ENCODE measurements around the gene LRCH4. TPM values are rescaled to one million over a fixed set of nuclear protein-coding genes. Genes with fewer than 3 reads are reported as not detected.

Gene LRCH4
- total RNA-seq, 6 donors from 2014 or later: 88.5 to 493 (median 121) TPM

DNA sequence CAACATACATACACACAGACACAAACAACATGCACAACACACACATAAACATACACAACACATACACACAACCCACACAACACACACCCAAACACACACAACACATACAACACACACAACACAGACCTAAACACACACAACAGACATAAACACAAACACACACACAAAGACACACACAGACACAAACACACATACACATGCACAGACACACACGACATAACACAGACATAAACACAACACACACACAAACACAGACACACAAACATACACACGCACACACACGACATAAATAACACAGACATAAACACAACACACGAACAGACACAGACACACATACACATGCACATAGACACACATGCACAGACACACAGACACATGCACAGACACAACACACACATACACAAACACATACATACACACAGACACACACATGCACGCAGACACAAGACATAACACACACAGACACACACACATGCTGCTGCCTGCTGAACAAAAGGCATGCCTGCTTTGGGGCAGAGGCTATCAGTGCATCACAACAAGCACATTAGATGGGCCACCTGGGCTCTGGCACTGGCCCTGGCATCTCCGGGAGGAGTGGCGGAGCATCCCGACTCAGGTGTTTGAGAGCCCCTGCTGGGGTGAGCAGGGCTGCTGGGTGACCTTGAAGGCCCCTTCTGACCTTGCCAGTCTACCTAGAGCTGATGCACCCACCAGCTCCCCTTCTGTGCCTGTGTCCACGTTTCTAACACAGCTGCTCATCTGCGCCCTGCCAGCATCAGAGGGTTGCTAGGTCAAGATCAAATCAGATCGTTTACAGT lies 5.3 kb downstream of the LRCH4 start:
- Histone ChIP-seq H3K4me3 (no peak overlapping the region), H3K4me1 (peaks cover 34 to 48% (median 37%) of the 10 kb centered on the region in 4 donors), H3K27me3 (no peaks in the 10 kb centered on the region), H3K9me3 (no peaks in the 10 kb centered on the region), H3K27ac (no peak overlapping the region), H3K36me3 (peaks cover 46 to 69% (median 64%) of the 10 kb centered on the region in 4 donors)
- TF ChIP-seq, protein P1, sequence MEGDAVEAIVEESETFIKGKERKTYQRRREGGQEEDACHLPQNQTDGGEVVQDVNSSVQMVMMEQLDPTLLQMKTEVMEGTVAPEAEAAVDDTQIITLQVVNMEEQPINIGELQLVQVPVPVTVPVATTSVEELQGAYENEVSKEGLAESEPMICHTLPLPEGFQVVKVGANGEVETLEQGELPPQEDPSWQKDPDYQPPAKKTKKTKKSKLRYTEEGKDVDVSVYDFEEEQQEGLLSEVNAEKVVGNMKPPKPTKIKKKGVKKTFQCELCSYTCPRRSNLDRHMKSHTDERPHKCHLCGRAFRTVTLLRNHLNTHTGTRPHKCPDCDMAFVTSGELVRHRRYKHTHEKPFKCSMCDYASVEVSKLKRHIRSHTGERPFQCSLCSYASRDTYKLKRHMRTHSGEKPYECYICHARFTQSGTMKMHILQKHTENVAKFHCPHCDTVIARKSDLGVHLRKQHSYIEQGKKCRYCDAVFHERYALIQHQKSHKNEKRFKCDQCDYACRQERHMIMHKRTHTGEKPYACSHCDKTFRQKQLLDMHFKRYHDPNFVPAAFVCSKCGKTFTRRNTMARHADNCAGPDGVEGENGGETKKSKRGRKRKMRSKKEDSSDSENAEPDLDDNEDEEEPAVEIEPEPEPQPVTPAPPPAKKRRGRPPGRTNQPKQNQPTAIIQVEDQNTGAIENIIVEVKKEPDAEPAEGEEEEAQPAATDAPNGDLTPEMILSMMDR (IDR thresholded peaks at IDR 0.05): no peak
- TF ChIP-seq POLR2AphosphoS5 (IDR thresholded peaks at IDR 0.05): no peak
- WGBS, 2 donors: 83 to 88% methylated on average over 8 to 11 of the region's 11 CpGs
- ATAC-seq (ENCODE audit: low FRiP score in 2 of 2): no peak
- DNase-seq: no peak

DNA sequence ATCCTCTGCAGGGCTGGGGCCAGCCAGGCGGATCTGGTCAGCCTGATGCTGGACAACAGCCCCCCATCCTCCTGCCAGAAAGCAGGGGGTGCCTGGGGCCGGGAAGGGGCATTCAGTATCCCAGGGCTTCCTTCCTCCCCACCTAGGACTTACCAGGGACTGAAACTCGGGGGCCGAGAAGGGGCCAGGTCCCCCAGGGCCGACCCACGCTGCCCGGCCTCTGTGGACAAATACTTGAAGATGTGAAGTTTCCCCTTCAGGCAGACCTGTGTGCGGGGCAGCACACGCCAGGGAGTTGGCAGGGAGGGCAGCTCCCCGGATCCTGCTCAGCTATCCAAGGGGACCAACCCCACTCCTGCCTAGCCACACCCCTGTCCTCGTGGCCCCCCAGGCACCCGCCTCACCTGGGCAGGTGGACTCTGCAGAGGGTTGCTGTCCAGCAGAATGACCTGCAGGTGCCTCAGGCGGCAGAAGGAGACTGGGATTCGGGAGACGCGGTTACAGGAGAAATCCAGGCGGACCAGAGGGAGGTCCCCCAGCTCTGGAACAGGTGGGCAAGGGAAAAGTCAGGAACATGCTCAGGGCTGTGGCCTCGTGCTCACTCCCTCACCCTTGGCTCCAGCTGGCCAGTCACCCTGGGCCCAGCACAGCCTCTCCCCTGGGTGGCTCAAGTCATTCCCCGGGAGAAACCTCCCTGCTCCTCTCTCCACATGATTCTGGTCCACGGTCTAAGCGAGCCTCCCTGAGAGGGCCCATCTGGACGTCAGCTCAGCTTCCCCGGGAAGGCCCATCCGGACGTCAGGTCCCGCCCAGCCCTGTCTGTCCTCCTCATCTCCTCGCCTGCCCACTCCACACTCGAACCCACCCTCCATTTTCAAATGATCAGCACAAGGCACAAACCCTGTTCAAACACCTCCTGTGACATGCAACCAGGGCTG lies 7.4 kb downstream of the LRCH4 start:
- Histone ChIP-seq H3K36me3 (peaks cover 58 to 89% (median 85%) of the 10 kb centered on the region in 4 donors), H3K27ac (no peak overlapping the region), H3K27me3 (no peaks in the 10 kb centered on the region), H3K4me3 (no peak overlapping the region), H3K9me3 (no peaks in the 10 kb centered on the region), H3K4me1 (peaks cover 17 to 29% (median 20%) of the 10 kb centered on the region in 4 donors)
- no peak for ATAC-seq (ENCODE audit: low FRiP score in 2 of 2)
- no peak for DNase-seq
- 88 to 94% methylated on average over 17 to 21 of the region's 28 CpGs for WGBS, 2 donors
- no peak for TF ChIP-seq EP300 (IDR thresholded peaks at IDR 0.05)
- no peak for TF ChIP-seq POLR2A (IDR thresholded peaks at IDR 0.05)
- no peak for TF ChIP-seq POLR2AphosphoS5 (IDR thresholded peaks at IDR 0.05)
- TF ChIP-seq, protein P1 (IDR thresholded peaks at IDR 0.05): no peak

DNA sequence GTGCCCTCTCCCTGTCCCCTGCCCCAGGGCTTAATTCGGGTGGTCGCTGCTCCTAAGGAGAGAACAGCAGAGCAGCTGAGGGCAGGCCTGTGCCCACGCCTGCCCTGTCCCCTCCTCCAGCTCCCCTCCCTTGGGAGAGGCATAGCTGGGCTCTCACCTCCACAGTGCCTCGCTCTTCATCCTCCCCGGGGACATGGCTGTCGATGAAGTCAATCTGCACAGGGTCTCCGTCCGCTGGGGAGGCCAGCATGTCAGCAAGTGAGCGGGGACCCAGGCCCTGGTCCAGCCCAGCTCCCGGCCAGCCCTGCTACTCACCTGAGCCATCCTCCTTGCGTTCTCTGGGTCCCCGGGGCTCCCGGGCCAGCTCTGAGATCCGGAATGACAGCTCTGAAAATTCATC lies 8.4 kb downstream of the LRCH4 start:
- Histone ChIP-seq H3K27me3 (no peaks in the 10 kb centered on the region), H3K4me3 (no peak overlapping the region), H3K9me3 (no peaks in the 10 kb centered on the region), H3K36me3 (peaks cover 58 to 98% (median 93%) of the 10 kb centered on the region in 4 donors), H3K4me1 (peaks cover 7 to 19% (median 10%) of the 10 kb centered on the region in 4 donors), H3K27ac (no peak overlapping the region)
- DNase-seq: no peak
- 90 to 95% methylated on average over 9 to 10 of the region's 14 CpGs for WGBS, 2 donors
- ATAC-seq (ENCODE audit: low FRiP score in 2 of 2): no peak
- TF ChIP-seq POLR2A (IDR thresholded peaks at IDR 0.05): no peak
- TF ChIP-seq, protein P1 (IDR thresholded peaks at IDR 0.05): no peak
- no peak for TF ChIP-seq EP300 (IDR thresholded peaks at IDR 0.05)
- TF ChIP-seq POLR2AphosphoS5 (IDR thresholded peaks at IDR 0.05): no peak

DNA sequence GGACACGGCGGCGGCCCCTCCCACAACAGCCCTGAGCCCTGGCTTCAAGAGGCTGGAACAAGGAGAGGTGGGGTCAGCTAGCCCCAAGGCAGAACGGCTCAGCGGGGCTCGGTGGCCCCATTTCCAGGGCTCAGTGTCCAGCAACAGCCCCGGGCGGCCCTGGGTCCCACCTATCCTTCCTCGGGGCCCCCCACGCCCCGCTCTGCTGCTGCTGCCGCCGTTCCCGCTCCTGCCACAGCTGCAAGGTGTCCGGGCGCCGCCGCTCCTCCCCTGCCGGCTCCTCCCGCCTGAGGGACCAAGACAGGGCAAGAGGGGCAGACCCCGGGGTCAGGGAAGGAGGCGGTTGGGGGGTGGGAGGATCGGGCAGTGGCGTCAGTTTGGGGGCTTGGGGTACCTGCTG lies 8.8 kb downstream of the LRCH4 start:
- WGBS, 2 donors: 93 to 94% methylated on average over 8 to 24 of the region's 24 CpGs
- no peak overlapping the region for H3K4me3 ChIP-seq
- peaks cover 58 to 98% (median 92%) of the 10 kb centered on the region in 4 donors for H3K36me3 ChIP-seq
- H3K9me3 ChIP-seq: no peaks in the 10 kb centered on the region
- H3K27ac ChIP-seq: no peak overlapping the region
- H3K4me1 ChIP-seq: peaks cover 4 to 15% (median 6%) of the 10 kb centered on the region in 4 donors
- no peak for TF ChIP-seq POLR2A (IDR thresholded peaks at IDR 0.05)
- H3K27me3 ChIP-seq: no peaks in the 10 kb centered on the region
- no peak for DNase-seq
- ATAC-seq (ENCODE audit: low FRiP score in 2 of 2): no peak

DNA sequence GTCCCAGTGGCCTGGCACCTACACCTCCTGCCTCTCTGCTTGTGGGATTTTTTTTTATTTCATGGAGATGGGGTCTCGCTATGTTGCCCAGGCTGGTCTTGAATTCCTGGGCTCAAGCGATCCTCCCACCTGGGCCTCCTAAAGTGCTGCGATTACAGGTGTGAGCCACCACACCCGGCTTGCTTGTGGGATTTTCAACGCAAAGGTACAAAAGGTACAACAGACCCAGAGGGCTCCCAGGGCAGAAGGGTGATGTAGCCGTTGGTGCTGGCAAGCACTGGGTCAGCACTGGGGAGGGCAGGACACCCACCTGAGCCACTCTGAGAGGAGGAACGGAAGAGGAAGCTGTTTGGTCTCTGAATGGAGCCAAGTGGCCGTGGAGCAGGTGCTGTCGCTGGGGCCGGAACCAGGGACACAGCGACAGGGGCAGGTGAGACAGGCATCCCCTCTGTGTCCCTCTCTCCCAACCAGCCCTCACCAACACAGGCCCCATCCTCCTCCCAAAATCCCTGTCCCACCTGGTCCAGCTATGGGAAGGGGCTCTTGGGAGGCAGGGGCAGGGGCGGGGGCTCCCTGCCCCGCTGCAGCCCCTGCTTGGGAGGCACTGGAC lies 9.4 kb downstream of the LRCH4 start:
- H3K9me3 ChIP-seq: no peaks in the 10 kb centered on the region
- H3K27ac ChIP-seq: no peak overlapping the region
- H3K36me3 ChIP-seq: peaks cover 52 to 93% (median 86%) of the 10 kb centered on the region in 4 donors
- peaks cover 0 to 9% (median under 1%) of the 10 kb centered on the region in 4 donors for H3K4me1 ChIP-seq
- WGBS, 2 donors: 80 to 97% methylated on average over 5 to 13 of the region's 13 CpGs
- no peak for ATAC-seq (ENCODE audit: low FRiP score in 2 of 2)
- TF ChIP-seq EP300 (IDR thresholded peaks at IDR 0.05): no peak
- TF ChIP-seq POLR2AphosphoS5 (IDR thresholded peaks at IDR 0.05): no peak
- TF ChIP-seq POLR2A (IDR thresholded peaks at IDR 0.05): no peak
- TF ChIP-seq, protein P1 (IDR thresholded peaks at IDR 0.05): no peak
- H3K27me3 ChIP-seq: no peaks in the 10 kb centered on the region
- no peak overlapping the region for H3K4me3 ChIP-seq
- DNase-seq: no peak

Data from upper lobe of left lung (tissue), 6 donors.